Neural progenitor cell (in vitro differentiated cells): ENCODE measurements around the gene CAVIN2. TPM values are rescaled to one million over a fixed set of nuclear protein-coding genes. Genes with fewer than 3 reads are reported as not detected.

Experiments
- DNase-seq: peaks from one replicate; pipeline ENCODE4 v3.0.0-alpha.2; 2016; ENCODE audit warnings: low spot score
- H2AFZ ChIP-seq: fragments of 200-600 bp; sonication (generic); replicated peaks from 2 replicates; pipeline ENCODE4 v1.6.1; 2016; ENCODE audit warnings: antibody characterized with exemption
- H3F3A ChIP-seq: fragments of 200-600 bp; sonication (generic); 2 replicates; pipeline ENCODE4 v1.6.1; 2016; ENCODE audit warnings: antibody characterized with exemption, low read depth
- H3K27ac ChIP-seq: fragments of 200-600 bp; sonication (generic); 2 replicates; pipeline ENCODE4 v1.5.1; 2016; ENCODE audit warnings: mild to moderate bottlenecking
- H3K27me3 ChIP-seq: fragments of 200-600 bp; sonication (generic); 2 replicates; pipeline ENCODE4 v1.6.1; 2016; ENCODE audit warnings: mild to moderate bottlenecking, moderate library complexity
- H3K36me3 ChIP-seq: fragments of 200-600 bp; sonication (generic); 2 replicates; pipeline ENCODE4 v1.5.1; 2016
- H3K4me1 ChIP-seq: fragments of 200-600 bp; sonication (generic); 2 replicates; pipeline ENCODE4 v1.6.1; 2016; ENCODE audit warnings: mixed run types
- H3K4me2 ChIP-seq: fragments of 200-600 bp; sonication (generic); 2 replicates; pipeline ENCODE4 v1.6.1; 2016
- H3K4me3 ChIP-seq: fragments of 200-600 bp; sonication (generic); 2 replicates; pipeline ENCODE4 v1.5.1; 2016
- H3K79me2 ChIP-seq: fragments of 200-600 bp; sonication (generic); 2 replicates; pipeline ENCODE4 v1.6.1; 2016; ENCODE audit warnings: low read depth
- H3K9ac ChIP-seq: fragments of 200-600 bp; sonication (generic); 2 replicates; pipeline ENCODE4 v1.6.1; 2016
- H3K9me3 ChIP-seq: fragments of 200-600 bp; sonication (generic); 2 replicates; pipeline ENCODE4 v1.5.1; 2016; ENCODE audit warnings: low read depth
- H4K20me1 ChIP-seq: fragments of 200-600 bp; sonication (generic); 2 replicates; pipeline ENCODE4 v1.6.1; 2016; ENCODE audit warnings: low read depth
- H3K27ac Mint-ChIP-seq: 3 replicates; pipeline ENCODE4 v1.8.0; 2021; ENCODE audit warnings: mixed read lengths
- H3K27me3 Mint-ChIP-seq: 2 replicates; pipeline ENCODE4 v1.8.0; 2022; ENCODE audit warnings: low read depth, mild to moderate bottlenecking, inconsistent platforms, moderate library complexity, mixed read lengths; ENCODE audit not compliant: insufficient read depth
- H3K36me3 Mint-ChIP-seq: 3 replicates; pipeline ENCODE4 v1.8.0; 2021; ENCODE audit warnings: mixed read lengths
- H3K4me1 Mint-ChIP-seq: 3 replicates; pipeline ENCODE4 v1.8.0; 2021; ENCODE audit warnings: mixed read lengths
- H3K4me3 Mint-ChIP-seq: 3 replicates; pipeline ENCODE4 v1.8.0; 2021; ENCODE audit warnings: mild to moderate bottlenecking, moderate library complexity, mixed read lengths
- H3K9me3 Mint-ChIP-seq: 3 replicates; pipeline ENCODE4 v1.8.0; 2020; ENCODE audit warnings: mixed read lengths
- EZH2 ChIP-seq: fragments of 200-600 bp; sonication (generic); IDR thresholded peaks from 2 replicates; pipeline ENCODE4 v1.6.1; 2017; ENCODE audit warnings: antibody characterized with exemption, mild to moderate bottlenecking, moderate library complexity
- EZH2phosphoT487 ChIP-seq: fragments of 200-600 bp; sonication (generic); IDR thresholded peaks from 2 replicates; pipeline ENCODE4 v1.6.1; 2017; ENCODE audit warnings: antibody characterized with exemption
- total RNA-seq: library from RNA; depleted of rRNA; stranded (reverse); fragments of >200 nt; gene quantifications from 2 replicates; pipeline ENCODE4 v1.2.3, GENCODE V29; 2015; ENCODE audit warnings: low replicate concordance
- TF ChIP-seq, protein P1 (sequence below): fragments of 200-600 bp; sonication (generic); IDR thresholded peaks from 2 replicates; pipeline ENCODE4 v1.5.1; 2017; ENCODE audit warnings: antibody characterized with exemption, mild to moderate bottlenecking

Gene CAVIN2
- total RNA-seq, 1 donor from 2014 or later = not detected

GRCh38 chr2:191885098-191885497 lies 38.2 kb upstream of the CAVIN2 start:
- H3F3A ChIP-seq = no peaks in the 10 kb centered on the region
- no peaks in the 10 kb centered on the region for H3K9me3 ChIP-seq
- no peak overlapping the region for H3K4me3 ChIP-seq
- H3K27me3 ChIP-seq = no peaks in the 10 kb centered on the region
- H3K79me2 ChIP-seq = no peaks in the 10 kb centered on the region
- H3K27me3 Mint-ChIP-seq = peaks cover 4% of the 10 kb centered on the region
- H3K4me1 Mint-ChIP-seq = no peaks in the 10 kb centered on the region
- H3K9me3 Mint-ChIP-seq = no peaks in the 10 kb centered on the region
- H3K4me2 ChIP-seq = no peak overlapping the region
- no peak for DNase-seq
- no peaks in the 10 kb centered on the region for H3K4me1 ChIP-seq
- TF ChIP-seq EZH2phosphoT487 (no peak), EZH2 (no peak)
- TF ChIP-seq, protein P1, sequence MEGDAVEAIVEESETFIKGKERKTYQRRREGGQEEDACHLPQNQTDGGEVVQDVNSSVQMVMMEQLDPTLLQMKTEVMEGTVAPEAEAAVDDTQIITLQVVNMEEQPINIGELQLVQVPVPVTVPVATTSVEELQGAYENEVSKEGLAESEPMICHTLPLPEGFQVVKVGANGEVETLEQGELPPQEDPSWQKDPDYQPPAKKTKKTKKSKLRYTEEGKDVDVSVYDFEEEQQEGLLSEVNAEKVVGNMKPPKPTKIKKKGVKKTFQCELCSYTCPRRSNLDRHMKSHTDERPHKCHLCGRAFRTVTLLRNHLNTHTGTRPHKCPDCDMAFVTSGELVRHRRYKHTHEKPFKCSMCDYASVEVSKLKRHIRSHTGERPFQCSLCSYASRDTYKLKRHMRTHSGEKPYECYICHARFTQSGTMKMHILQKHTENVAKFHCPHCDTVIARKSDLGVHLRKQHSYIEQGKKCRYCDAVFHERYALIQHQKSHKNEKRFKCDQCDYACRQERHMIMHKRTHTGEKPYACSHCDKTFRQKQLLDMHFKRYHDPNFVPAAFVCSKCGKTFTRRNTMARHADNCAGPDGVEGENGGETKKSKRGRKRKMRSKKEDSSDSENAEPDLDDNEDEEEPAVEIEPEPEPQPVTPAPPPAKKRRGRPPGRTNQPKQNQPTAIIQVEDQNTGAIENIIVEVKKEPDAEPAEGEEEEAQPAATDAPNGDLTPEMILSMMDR = no peak
- H3K27ac ChIP-seq = no peak overlapping the region
- H3K9ac ChIP-seq = no peak overlapping the region
- no peak overlapping the region for H3K4me3 Mint-ChIP-seq
- no peaks in the 10 kb centered on the region for H3K36me3 ChIP-seq
- no peaks in the 10 kb centered on the region for H4K20me1 ChIP-seq
- no peak overlapping the region for H3K27ac Mint-ChIP-seq
- H3K36me3 Mint-ChIP-seq = no peaks in the 10 kb centered on the region
- no peak overlapping the region for H2AFZ ChIP-seq

DNA sequence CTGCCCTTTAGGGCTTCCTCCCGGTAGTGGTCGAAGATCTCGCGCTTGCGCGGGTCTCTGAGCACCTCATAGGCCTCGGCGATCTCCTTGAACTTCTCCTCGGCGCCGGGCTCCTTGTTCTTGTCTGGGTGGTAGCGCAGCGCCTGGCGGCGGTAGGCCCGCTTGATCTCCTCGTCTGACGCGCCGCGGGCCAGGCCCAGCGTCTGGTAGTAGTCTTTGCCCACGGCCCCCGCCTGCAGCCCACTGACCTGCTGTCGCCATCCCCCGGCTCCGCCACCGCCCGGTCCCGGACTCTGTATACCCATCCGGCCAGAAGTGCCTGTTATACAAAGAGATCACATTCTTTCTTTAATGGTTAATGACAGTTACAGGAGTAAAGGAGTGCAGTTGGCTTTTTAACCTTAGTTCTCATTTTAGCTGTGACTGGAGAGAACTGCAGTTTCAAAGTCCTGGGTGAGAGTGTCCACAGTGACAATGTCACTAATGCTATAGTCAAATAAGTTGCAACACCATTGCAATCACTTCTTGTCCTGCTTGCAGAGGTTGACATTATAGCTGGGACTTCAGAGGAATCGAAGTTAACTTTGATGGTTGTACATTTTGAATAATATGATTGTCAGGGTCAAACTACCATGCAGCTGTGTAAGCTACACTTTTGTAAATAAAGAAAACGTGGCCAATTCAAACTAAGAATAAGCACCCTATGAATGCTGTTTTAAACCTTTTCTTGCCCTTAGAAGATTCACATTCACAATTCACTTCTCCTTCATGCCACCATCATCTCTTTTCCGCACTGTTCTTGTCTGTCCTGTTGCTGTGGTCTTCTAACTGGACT lies 35.3 kb upstream of the CAVIN2 start:
- Histone ChIP-seq H3K79me2 (no peaks in the 10 kb centered on the region), H3K27ac (no peak overlapping the region), H2AFZ (no peak overlapping the region), H3K4me3 (no peak overlapping the region), H3K4me2 (no peak overlapping the region), H3F3A (no peaks in the 10 kb centered on the region), H4K20me1 (no peaks in the 10 kb centered on the region), H3K9me3 (no peaks in the 10 kb centered on the region), H3K36me3 (no peaks in the 10 kb centered on the region), H3K9ac (no peak overlapping the region), H3K27me3 (no peaks in the 10 kb centered on the region), H3K4me1 (no peaks in the 10 kb centered on the region)
- no peaks in the 10 kb centered on the region for H3K9me3 Mint-ChIP-seq
- DNase-seq = no peak
- H3K4me1 Mint-ChIP-seq = no peaks in the 10 kb centered on the region
- TF ChIP-seq, protein P1 = no peak
- TF ChIP-seq EZH2phosphoT487 (no peak), EZH2 (no peak)
- H3K27ac Mint-ChIP-seq = no peak overlapping the region
- no peaks in the 10 kb centered on the region for H3K36me3 Mint-ChIP-seq
- no peak overlapping the region for H3K4me3 Mint-ChIP-seq
- peaks cover 4% of the 10 kb centered on the region for H3K27me3 Mint-ChIP-seq

GRCh38 chr2:191878548-191879279 lies 31.8 kb upstream of the CAVIN2 start:
- no peaks in the 10 kb centered on the region for H3K4me1 Mint-ChIP-seq
- no peaks in the 10 kb centered on the region for H3K9me3 ChIP-seq
- peaks cover 4% of the 10 kb centered on the region for H3K27me3 Mint-ChIP-seq
- no peaks in the 10 kb centered on the region for H3K79me2 ChIP-seq
- DNase-seq = no peak
- H3K27ac ChIP-seq = no peak overlapping the region
- no peak overlapping the region for H2AFZ ChIP-seq
- no peaks in the 10 kb centered on the region for H3F3A ChIP-seq
- no peaks in the 10 kb centered on the region for H3K9me3 Mint-ChIP-seq
- H4K20me1 ChIP-seq = no peaks in the 10 kb centered on the region
- H3K36me3 Mint-ChIP-seq = no peaks in the 10 kb centered on the region
- H3K4me1 ChIP-seq = no peaks in the 10 kb centered on the region
- H3K27me3 ChIP-seq = no peaks in the 10 kb centered on the region
- H3K27ac Mint-ChIP-seq = no peak overlapping the region
- H3K4me3 ChIP-seq = no peak overlapping the region
- no peak overlapping the region for H3K4me3 Mint-ChIP-seq
- H3K9ac ChIP-seq = no peak overlapping the region
- H3K36me3 ChIP-seq = no peaks in the 10 kb centered on the region
- H3K4me2 ChIP-seq = no peak overlapping the region
- TF ChIP-seq EZH2 (no peak), EZH2phosphoT487 (no peak)
- TF ChIP-seq, protein P1 = no peak
